ENCODE data around the gene TIMM50.
A peak's percentile ranks its signal among the peaks of the same experiment; 100 is the strongest.
"Not testable (repeated sequence)": the region's sequence is repeated elsewhere in the genome, so short reads cannot be mapped to it uniquely, and the experiment has no call there.

Gene TIMM50

GRCh38 chr19:39480337-39481228, at the start of gene TIMM50:
Gene TIMM50 (plus strand): TSS chr19:39480838. CDS start chr19:39480854, 16 bp downstream.
- DNase-seq = peak; percentile 92

- no peak for DNase-seq
Observed at GRCh38 chr19:39432677-39433025, 48.0 kb upstream of the TIMM50 start.

- no peak for DNase-seq
Observed at GRCh38 chr19:39433480-39434079, 47.1 kb upstream of the TIMM50 start.

- no peak for DNase-seq
Observed at GRCh38 chr19:39434123-39435076, 46.2 kb upstream of the TIMM50 start.

GRCh38 chr19:39435499-39436349, 44.9 kb upstream of the TIMM50 start, which contains the start of gene RPS16:
Gene RPS16 (minus strand): TSS chr19:39435949. CDS start chr19:39435895, 54 bp downstream.
- DNase-seq = peak; percentile 97

DNA sequence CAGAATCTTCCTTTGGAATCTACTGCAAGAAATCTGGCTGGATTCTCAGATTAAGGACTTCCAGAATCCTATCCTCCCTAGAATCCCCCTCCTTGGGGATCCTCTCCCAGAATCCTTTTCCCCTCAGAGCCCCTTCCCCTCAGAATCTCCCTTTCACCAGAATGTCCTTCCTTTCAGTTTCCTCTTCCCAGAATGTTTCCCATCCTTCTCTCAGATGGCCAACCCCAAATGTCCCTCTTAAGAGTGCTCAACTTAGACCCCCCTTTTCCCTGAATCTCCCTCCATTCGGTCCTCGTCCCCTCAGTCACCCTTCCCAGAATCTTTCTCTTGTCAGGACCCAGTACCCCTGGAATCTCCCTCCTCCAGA, 44.3 kb upstream of the TIMM50 start:
- DNase-seq = no peak

GRCh38 chr19:39438270-39438934, 42.2 kb upstream of the TIMM50 start:
- DNase-seq = no peak

GRCh38 chr19:39444598-39445195, 35.9 kb upstream of the TIMM50 start:
- peak; percentile 39 for DNase-seq

- DNase-seq = peak; percentile 95
Observed at GRCh38 chr19:39445196-39446111, 35.2 kb upstream of the TIMM50 start, which contains the start of gene SUPT5H. Gene SUPT5H (plus strand): TSS chr19:39445582. CDS start chr19:39445891, 309 bp downstream.

- DNase-seq = peak; percentile 4
Observed at GRCh38 chr19:39446365-39447084, 34.1 kb upstream of the TIMM50 start.

DNA sequence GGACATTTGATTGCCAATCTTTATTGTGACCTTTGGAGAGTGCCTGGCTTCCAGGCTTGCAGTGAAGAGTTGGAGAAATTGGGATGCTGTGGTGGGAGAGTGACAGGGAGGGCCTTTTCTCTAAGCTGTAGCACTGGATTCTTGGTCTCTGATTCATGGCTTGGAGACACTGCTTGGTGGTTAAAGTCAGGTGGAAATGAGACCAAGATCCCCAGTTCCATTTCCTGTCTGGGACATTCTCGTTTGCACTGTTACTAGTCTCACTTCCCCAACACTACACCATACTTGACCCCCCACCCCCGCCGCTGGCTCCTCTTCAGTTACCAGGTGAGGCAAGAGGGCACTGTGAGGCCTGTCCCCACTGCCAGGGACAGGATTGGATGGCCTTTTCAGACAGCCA, 32.4 kb upstream of the TIMM50 start:
- no peak for DNase-seq

GRCh38 chr19:39449116-39449797, 31.4 kb upstream of the TIMM50 start:
- no peak for DNase-seq

- not testable (repeated sequence) for DNase-seq
Observed at GRCh38 chr19:39451257-39451656, 29.4 kb upstream of the TIMM50 start.

GRCh38 chr19:39463403-39463802, 17.2 kb upstream of the TIMM50 start:
- no peak for DNase-seq

DNA sequence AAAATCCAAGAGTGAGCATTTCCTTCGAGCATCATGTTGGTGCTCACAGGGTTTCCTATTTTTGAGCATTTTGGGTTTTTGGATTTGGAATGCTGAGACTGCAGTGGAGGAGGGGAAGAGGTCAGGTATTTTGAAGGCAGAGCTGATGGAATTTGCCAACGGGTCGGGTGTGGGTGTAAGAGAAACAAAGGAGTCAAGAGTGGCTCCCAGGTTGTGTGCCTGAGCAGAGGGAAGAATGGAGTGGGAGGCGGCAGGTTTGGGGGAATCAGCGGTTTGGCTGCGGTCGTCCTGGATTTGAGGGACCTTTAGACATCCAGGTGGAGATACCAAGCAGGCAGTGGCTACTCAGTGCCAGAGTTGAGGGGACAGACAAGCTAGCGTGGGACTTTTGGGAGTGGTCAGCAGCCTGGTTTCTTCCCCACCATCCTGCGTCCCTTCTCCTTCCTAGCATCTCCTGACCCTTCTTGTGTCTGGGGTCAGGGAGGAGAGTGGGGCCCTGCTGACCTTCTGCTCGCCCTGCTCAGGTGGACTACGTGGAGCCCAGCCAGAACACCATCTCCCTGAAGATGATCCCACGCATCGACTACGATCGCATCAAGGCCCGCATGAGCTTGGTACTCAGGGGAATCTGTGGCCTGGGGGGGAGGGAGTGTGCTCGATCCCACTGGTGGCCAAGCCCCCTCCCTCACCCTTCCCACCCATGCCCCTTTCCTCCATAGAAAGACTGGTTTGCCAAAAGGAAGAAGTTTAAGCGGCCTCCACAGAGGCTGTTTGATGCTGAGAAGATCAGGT, 14.5 kb upstream of the TIMM50 start:
- DNase-seq = no peak

- no peak for DNase-seq
Observed at GRCh38 chr19:39467941-39468340, 12.7 kb upstream of the TIMM50 start.

DNA sequence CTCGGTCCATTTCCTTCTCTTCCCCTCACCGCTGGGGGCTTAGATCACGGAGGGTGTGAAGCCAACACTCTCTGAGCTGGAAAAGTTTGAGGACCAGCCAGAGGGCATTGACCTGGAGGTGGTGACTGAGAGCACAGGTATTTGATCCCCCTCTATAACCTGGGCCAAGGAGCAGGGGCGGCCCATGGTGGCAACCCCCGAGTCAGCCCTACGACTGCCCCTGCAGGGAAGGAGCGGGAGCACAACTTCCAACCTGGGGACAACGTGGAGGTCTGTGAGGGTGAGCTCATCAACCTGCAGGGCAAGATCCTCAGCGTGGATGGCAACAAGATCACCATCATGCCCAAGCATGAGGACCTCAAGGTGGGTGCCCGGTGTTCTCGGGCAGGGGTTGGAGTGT, 11.6 kb upstream of the TIMM50 start:
- no peak for DNase-seq

DNA sequence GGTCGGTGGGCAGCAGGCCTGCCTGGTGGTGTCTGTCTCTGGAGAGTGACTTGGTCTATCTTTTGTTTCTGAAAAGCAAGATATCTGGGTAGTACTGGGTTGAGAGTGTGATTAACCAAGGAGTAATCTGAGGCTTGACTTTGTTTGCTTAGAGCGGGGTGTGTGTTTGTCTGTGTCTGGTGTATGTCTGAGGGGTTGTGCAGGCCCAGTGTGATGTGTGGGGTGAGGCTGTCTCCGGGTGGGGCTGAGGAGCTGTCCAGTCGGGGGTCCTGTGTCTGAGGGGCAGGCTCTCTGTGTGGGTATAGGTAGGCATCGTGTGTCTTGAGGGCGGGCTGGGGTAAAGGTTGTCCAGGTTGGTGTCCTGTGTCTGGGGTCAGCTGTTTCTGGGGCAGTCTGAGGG, 11.1 kb upstream of the TIMM50 start:
- DNase-seq = no peak

Data from DMS79 treated with DMSO at 0.1 percent for 48 hours (cell line).